H1 (cell line): ENCODE measurements around the gene PLCB3. TPM values are rescaled to one million over a fixed set of nuclear protein-coding genes. Genes with fewer than 3 reads are reported as not detected.

Experiments
- CTCF ChIA-PET: fragments of 300-600 bp; sonication (Branson Sonifier 250); formaldehyde crosslinking; loops from one replicate; lab custom pipeline; 2021; ENCODE audit not compliant: partially characterized antibody; lab: Charles Lee
- POLR2A ChIA-PET: fragments of 300-600 bp; sonication (Branson Sonifier 250); formaldehyde crosslinking; loops from one replicate; lab custom pipeline; 2021; ENCODE audit warnings: inconsistent platforms; ENCODE audit not compliant: partially characterized antibody; lab: Charles Lee
- DNase-seq, 2 experiments: peaks; one replicate each; pipeline versions ENCODE4 v3.0.0 to v3.0.0-alpha.2; 2010 to 2022; ENCODE audit warnings: low spot score in 2 of 2, low read depth in 1 of 2, mixed read lengths in 1 of 2
- FAIRE-seq: peaks from 2 replicates; lab custom pipeline; 2011; peaks lifted over from hg19 to GRCh38; lab: Jason Lieb, UNC
- H2AFZ ChIP-seq: 2 replicates; pipeline ENCODE4 v1.8.1; 2012; ENCODE audit warnings: low read length, inconsistent platforms
- H2AK5ac ChIP-seq: 2 replicates; pipeline ENCODE4 v1.6.1; 2013; ENCODE audit warnings: low read depth, low read length
- H2BK120ac ChIP-seq: replicated peaks from 2 replicates; pipeline ENCODE3; 2013; ENCODE audit warnings: low read depth, low read length, inconsistent platforms
- H2BK12ac ChIP-seq: 2 replicates; pipeline ENCODE4 v1.6.1; 2013; ENCODE audit warnings: low read depth, low read length
- H2BK15ac ChIP-seq: 2 replicates; pipeline ENCODE4 v1.6.1; 2013; ENCODE audit warnings: low read length
- H2BK20ac ChIP-seq: 2 replicates; pipeline ENCODE4 v1.6.1; 2013; ENCODE audit warnings: low read length
- H2BK5ac ChIP-seq: 2 replicates; pipeline ENCODE4 v1.6.1; 2013; ENCODE audit warnings: low read depth, low read length
- H3K14ac ChIP-seq: 2 replicates; pipeline ENCODE4 v1.6.1; 2013; ENCODE audit warnings: inconsistent platforms; ENCODE audit not compliant: insufficient read length
- H3K18ac ChIP-seq: 2 replicates; pipeline ENCODE4 v1.6.1; 2013; ENCODE audit warnings: low read length; ENCODE audit errors: extremely low read depth
- H3K23ac ChIP-seq: 2 replicates; pipeline ENCODE4 v1.6.1; 2013; ENCODE audit warnings: inconsistent platforms; ENCODE audit not compliant: insufficient read length
- H3K23me2 ChIP-seq: 2 replicates; pipeline ENCODE4 v1.6.1; 2013; ENCODE audit warnings: low read depth, low read length
- H3K27ac ChIP-seq: 2 replicates; pipeline ENCODE4 v1.6.1; 2011; ENCODE audit warnings: low read depth, low read length, inconsistent platforms
- H3K27me3 ChIP-seq, 4 experiments: replicated peaks in 1 of 4; 1 replicate in 1 of 4; 2 replicates in 3 of 4; pipeline versions ENCODE4 v1.6.1 to v1.8.1; 2011 to 2013; ENCODE audit warnings: low read length in 3 of 4, mild to moderate bottlenecking in 3 of 4, inconsistent platforms in 2 of 4, mixed read lengths in 2 of 4, moderate library complexity in 1 of 4; ENCODE audit not compliant: control insufficient read depth in 3 of 4, insufficient read depth in 3 of 4; ENCODE audit errors: extremely low read depth in 1 of 4
- H3K36me3 ChIP-seq, 4 experiments: 2 replicates each; pipeline versions ENCODE4 v1.6.1 to v1.8.1; 2011 to 2013; ENCODE audit warnings: mild to moderate bottlenecking in 4 of 4, low read length in 3 of 4, moderate library complexity in 2 of 4, control low read depth in 1 of 4, inconsistent platforms in 1 of 4; ENCODE audit not compliant: insufficient read depth in 4 of 4, control insufficient read depth in 2 of 4
- H3K4ac ChIP-seq: replicated peaks from 2 replicates; pipeline ENCODE3; 2013; ENCODE audit warnings: low read length, low read depth, mixed read lengths, inconsistent platforms; ENCODE audit not compliant: insufficient read length
- H3K4me1 ChIP-seq, 4 experiments: replicated peaks in 1 of 4; 1 replicate in 1 of 4; 2 replicates in 3 of 4; pipeline versions ENCODE4 v1.6.1 to v1.8.1; 2011 to 2013; ENCODE audit warnings: low read length in 3 of 4, inconsistent platforms in 2 of 4, mixed read lengths in 1 of 4; ENCODE audit not compliant: insufficient read depth in 4 of 4, control insufficient read depth in 3 of 4
- H3K4me2 ChIP-seq, 2 experiments: 2 replicates each; pipeline versions ENCODE4 v1.6.1 to v1.8.1; 2011 to 2013; ENCODE audit warnings: low read depth in 2 of 2, low read length in 2 of 2, control low read depth in 1 of 2, inconsistent platforms in 1 of 2, mild to moderate bottlenecking in 1 of 2; ENCODE audit not compliant: insufficient read depth in 1 of 2
- H3K4me3 ChIP-seq, 4 experiments: fragments of 200-600, 300-600 bp in 1 of 4; sonication (generic), shearing (Covaris generic), sonication (Bioruptor Twin) in 1 of 4; 2 replicates each; pipeline versions ENCODE4 v1.5.1 to v1.8.1; 2011 to 2016; ENCODE audit warnings: low read length in 4 of 4, low read depth in 3 of 4, control low read depth in 2 of 4, inconsistent platforms in 2 of 4, mild to moderate bottlenecking in 2 of 4, mixed read lengths in 1 of 4, moderate library complexity in 1 of 4; ENCODE audit not compliant: insufficient read depth in 2 of 4; ENCODE audit errors: extremely low read depth in 1 of 4
- H3K56ac ChIP-seq: replicated peaks from 2 replicates; pipeline ENCODE3; 2013; ENCODE audit warnings: low read depth, mild to moderate bottlenecking, mixed read lengths, low read length, inconsistent platforms; ENCODE audit not compliant: insufficient read length
- H3K79me1 ChIP-seq: 2 replicates; pipeline ENCODE4 v1.6.1; 2013; ENCODE audit warnings: low read depth, low read length, control low read depth
- H3K79me2 ChIP-seq, 2 experiments: 2 replicates each; pipeline versions ENCODE4 v1.6.1 to v1.8.1; 2012 to 2013; ENCODE audit warnings: low read length in 2 of 2, mild to moderate bottlenecking in 2 of 2, inconsistent platforms in 1 of 2; ENCODE audit not compliant: insufficient read depth in 2 of 2, control insufficient read depth in 1 of 2
- H3K9ac ChIP-seq, 4 experiments: replicated peaks in 1 of 4; 1 replicate in 1 of 4; 2 replicates in 3 of 4; pipeline versions ENCODE4 v1.6.1 to v1.8.1; 2011 to 2013; ENCODE audit warnings: low read depth in 3 of 4, low read length in 3 of 4, control low read depth in 2 of 4, mild to moderate bottlenecking in 2 of 4, moderate library complexity in 2 of 4, inconsistent platforms in 1 of 4; ENCODE audit errors: extremely low read depth in 1 of 4
- H3K9me3 ChIP-seq, 2 experiments: 2 replicates each; pipeline versions ENCODE4 v1.6.1 to v1.8.1; 2012 to 2013; ENCODE audit warnings: mild to moderate bottlenecking in 2 of 2, moderate library complexity in 2 of 2, control low read depth in 1 of 2, inconsistent platforms in 1 of 2, low read depth in 1 of 2, low read length in 1 of 2, mixed read lengths in 1 of 2; ENCODE audit not compliant: insufficient read depth in 2 of 2
- H4K20me1 ChIP-seq, 2 experiments: replicated peaks in 1 of 2; 2 replicates each; pipeline versions ENCODE3 to v1.8.1; 2011 to 2013; ENCODE audit warnings: inconsistent platforms in 2 of 2, low read length in 2 of 2, mild to moderate bottlenecking in 1 of 2; ENCODE audit not compliant: insufficient read depth in 2 of 2, control insufficient read depth in 1 of 2
- H4K5ac ChIP-seq: 2 replicates; pipeline ENCODE4 v1.6.1; 2013; ENCODE audit warnings: low read length, low read depth, mixed read lengths, inconsistent platforms; ENCODE audit not compliant: insufficient read length
- H4K8ac ChIP-seq: 2 replicates; pipeline ENCODE4 v1.8.0; 2013; ENCODE audit warnings: mild to moderate bottlenecking, moderate library complexity, low read length, inconsistent platforms; ENCODE audit not compliant: insufficient read depth; ENCODE audit errors: extremely low read depth
- H4K91ac ChIP-seq: replicated peaks from 2 replicates; pipeline ENCODE3; 2013; ENCODE audit warnings: low read length, mixed read lengths, inconsistent platforms; ENCODE audit not compliant: insufficient read length
- ATF2 ChIP-seq: IDR thresholded peaks from 2 replicates; pipeline ENCODE4 v1.6.1; 2012; ENCODE audit warnings: low read length, inconsistent platforms
- CBX5 ChIP-seq: fragments of 300-800, 300-1000 bp; sonication (generic); IDR thresholded peaks from 2 replicates; pipeline ENCODE4 v1.7.1; 2016; ENCODE audit warnings: antibody characterized with exemption, low read length, low read depth
- EGR1 ChIP-seq: IDR thresholded peaks from 2 replicates; pipeline ENCODE4 v1.6.1; 2011; ENCODE audit warnings: low read depth, low read length, borderline replicate concordance
- HDAC6 ChIP-seq: IDR thresholded peaks from one replicate; pipeline ENCODE4 v1.7.1; 2012; ENCODE audit warnings: low read depth, mild to moderate bottlenecking, inconsistent platforms, low read length, moderate library complexity
- JUN ChIP-seq: IDR thresholded peaks from 2 replicates; pipeline ENCODE4 v1.6.1; 2011; ENCODE audit warnings: low read depth, mild to moderate bottlenecking, improper control_type of control experiment, low read length
- POU5F1 ChIP-seq: IDR thresholded peaks from 2 replicates; pipeline ENCODE4 v1.6.1; 2011; ENCODE audit warnings: low read depth, mild to moderate bottlenecking, low read length, moderate library complexity
- SIN3A ChIP-seq, 2 experiments: IDR thresholded peaks in 1 of 2; conservative IDR thresholded peaks in 1 of 2; 2 replicates each; pipeline ENCODE4 v1.6.1; 2011 to 2012; ENCODE audit warnings: low read length in 2 of 2, improper control_type of control experiment in 1 of 2, low read depth in 1 of 2, mild to moderate bottlenecking in 1 of 2
- SP1 ChIP-seq: IDR thresholded peaks from 2 replicates; pipeline ENCODE4 v1.6.1; 2011; ENCODE audit warnings: low read depth, low read length
- TCF12 ChIP-seq: IDR thresholded peaks from 2 replicates; pipeline ENCODE4 v1.6.1; 2011; ENCODE audit warnings: low read depth, mild to moderate bottlenecking, low read length
- TEAD4 ChIP-seq: IDR thresholded peaks from 2 replicates; pipeline ENCODE4 v1.6.1; 2012; ENCODE audit warnings: low read depth, low read length, inconsistent platforms, mixed read lengths
- WGBS, 2 experiments: shearing (Covaris generic) in 1 of 2; methylation state at CpG; one replicate each; pipeline versions ENCODE4 v1.1.6 to v1.1.7; 2013 to 2015; ENCODE audit warnings: low lambda C conversion rate in 2 of 2, mixed read lengths in 2 of 2, inconsistent platforms in 1 of 2, low coverage in 1 of 2, missing lambda C conversion rate in 1 of 2; ENCODE audit not compliant: insufficient replicate concordance in 2 of 2, insufficient coverage in 1 of 2, insufficient read length in 1 of 2; ENCODE audit errors: extremely low coverage in 1 of 2, missing lambda C conversion rate in 1 of 2; 5-methylcytosine and 5-hydroxymethylcytosine counted together
- polyA plus RNA-seq, 7 experiments: library from polyadenylated mRNA; depleted of rRNA in 3 of 7; stranded (reverse) in 5 of 7; unstranded in 2 of 7; fragments of >200 nt in 5 of 7; fragments of 200-250 nt in 2 of 7; gene quantifications; 1 replicate in 5 of 7; 2 replicates in 1 of 7; 4 replicates in 1 of 7; pipeline versions ENCODE4 v1.2.1 to v1.2.3, GENCODE V29; 2011 to 2013; ENCODE audit warnings: missing spikeins in 2 of 7, mixed read lengths in 2 of 7
- total RNA-seq: library from RNA; stranded (reverse); fragmentation: NEBNext Ultra II Directional; extraction: Animal tissue kit (Norgen Biotek cat#: 25700); gene quantifications from 2 replicates; pipeline ENCODE4 v1.2.1, GENCODE V29; 2021
- TF ChIP-seq, protein P1 (sequence below): IDR thresholded peaks from 2 replicates; pipeline ENCODE4 v1.6.1; 2012; ENCODE audit warnings: inconsistent platforms

Gene PLCB3
- total and polyA plus RNA-seq, 2 of the 8 experiments (the other 6 are each of a cell fraction or from before 2014, with no cell fraction given): 47.2 to 104 TPM

GRCh38 chr11:64209563-64209843, 41.8 kb upstream of the PLCB3 start:
- Histone ChIP-seq H2AFZ (no peak overlapping the region), H2BK120ac (no peak overlapping the region)
- POLR2A ChIA-PET: interaction anchor here (1.3 to 18.4 kb wide), 7 partner anchors 11 to 41 kb away, joined by 3 to 253 read pairs (median 5); partner anchors contain the start of genes NUDT22, STIP1, TRPT1 and VEGFB
- TF ChIP-seq SP1 (no peak), ATF2 (no peak), CBX5 (no peak), JUN (no peak), HDAC6 (no peak), TEAD4 (no peak), EGR1 (no peak), SIN3A (conservative IDR thresholded peaks at IDR 0.05 in 1 of 2, IDR thresholded peaks at IDR 0.05 in 1 of 2; ENCODE audit: low read depth in 1 of 2, low read length in 2 of 2) (no peak), TCF12 (no peak), POU5F1 (no peak)
- TF ChIP-seq, protein P1, sequence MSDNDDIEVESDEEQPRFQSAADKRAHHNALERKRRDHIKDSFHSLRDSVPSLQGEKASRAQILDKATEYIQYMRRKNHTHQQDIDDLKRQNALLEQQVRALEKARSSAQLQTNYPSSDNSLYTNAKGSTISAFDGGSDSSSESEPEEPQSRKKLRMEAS: no peak

More at GRCh38 chr11:64209563-64209843, 41.8 kb upstream of the PLCB3 start:
- Histone ChIP-seq H3K79me2 (no peaks in the 10 kb centered on the region), H2BK15ac (no peak overlapping the region), H3K4ac (no peak overlapping the region), H3K9me3 (no peaks in the 10 kb centered on the region), H3K9ac (no peak overlapping the region), H3K4me3 (no peak overlapping the region), H3K14ac (no peak overlapping the region), H3K4me1 (peaks cover 0 to 5% (median 0%) of the 10 kb centered on the region in 4 experiments; a peak in 3 of 7 replicates), H4K20me1 (peaks cover 2 to 9% of the 10 kb centered on the region in 2 experiments), H2AK5ac (no peak overlapping the region), H3K56ac (no peak overlapping the region), H3K23me2 (no peaks in the 10 kb centered on the region), H4K5ac (no peak overlapping the region), H4K8ac (no peak overlapping the region), H3K23ac (no peak overlapping the region), H3K4me2 (no peak overlapping the region), H3K18ac (no peak overlapping the region), H3K36me3 (peaks cover 10 to 21% (median 15%) of the 10 kb centered on the region in 4 experiments; a peak in 7 of 8 replicates), H2BK12ac (no peak overlapping the region), H4K91ac (no peak overlapping the region), H3K27me3 (no peaks in the 10 kb centered on the region; a peak in 1 of 7 replicates), H2BK20ac (no peak overlapping the region), H3K79me1 (no peaks in the 10 kb centered on the region), H3K27ac (no peak overlapping the region), H2BK5ac (no peak overlapping the region; the same call in 1 of the 2 replicates)
- no peak for FAIRE-seq
- no peak for DNase-seq
- CTCF ChIA-PET: interaction anchor here (0.9 to 7.4 kb wide), 10 partner anchors 9 to 202 kb away, joined by 3 to 57 read pairs (median 4); partner anchors contain the start of gene PLCB3
- WGBS, 2 experiments: 89% methylated on average over 8 of the region's 8 CpGs; no CpG with 5 or more reads in 1 of the 2 experiments
